Upper lobe of left lung (tissue), 4 donors: ENCODE data around the gene TRAK2.

Experiments
- EP300 ChIP-seq, 4 donors: sonication (generic); formaldehyde crosslinking; IDR thresholded peaks; one replicate each; pipeline ENCODE4 v1.5.1; 2017; ENCODE audit warnings: antibody characterized with exemption in 4 of 4, control low read depth in 2 of 4
- POLR2A ChIP-seq, 4 donors: fragments of 450-650 bp; IDR thresholded peaks; one replicate each; pipeline ENCODE4 v1.5.1; 2016 to 2017; ENCODE audit warnings: antibody characterized with exemption in 4 of 4, mild to moderate bottlenecking in 2 of 4
- POLR2AphosphoS5 ChIP-seq, 2 donors: sonication (generic); formaldehyde crosslinking; IDR thresholded peaks; one replicate each; pipeline ENCODE4 v1.5.1; 2017; ENCODE audit warnings: antibody characterized with exemption in 2 of 2
- TF ChIP-seq, protein P1 (sequence below), 6 experiments: fragments of 450-650 bp in 4 of 6; fragments of 200-600 bp in 2 of 6; sonication (generic) in 2 of 6; IDR thresholded peaks; one replicate each; pipeline ENCODE4 v1.5.1; 2016 to 2019; ENCODE audit warnings: antibody characterized with exemption in 6 of 6

- TF ChIP-seq, protein P1, sequence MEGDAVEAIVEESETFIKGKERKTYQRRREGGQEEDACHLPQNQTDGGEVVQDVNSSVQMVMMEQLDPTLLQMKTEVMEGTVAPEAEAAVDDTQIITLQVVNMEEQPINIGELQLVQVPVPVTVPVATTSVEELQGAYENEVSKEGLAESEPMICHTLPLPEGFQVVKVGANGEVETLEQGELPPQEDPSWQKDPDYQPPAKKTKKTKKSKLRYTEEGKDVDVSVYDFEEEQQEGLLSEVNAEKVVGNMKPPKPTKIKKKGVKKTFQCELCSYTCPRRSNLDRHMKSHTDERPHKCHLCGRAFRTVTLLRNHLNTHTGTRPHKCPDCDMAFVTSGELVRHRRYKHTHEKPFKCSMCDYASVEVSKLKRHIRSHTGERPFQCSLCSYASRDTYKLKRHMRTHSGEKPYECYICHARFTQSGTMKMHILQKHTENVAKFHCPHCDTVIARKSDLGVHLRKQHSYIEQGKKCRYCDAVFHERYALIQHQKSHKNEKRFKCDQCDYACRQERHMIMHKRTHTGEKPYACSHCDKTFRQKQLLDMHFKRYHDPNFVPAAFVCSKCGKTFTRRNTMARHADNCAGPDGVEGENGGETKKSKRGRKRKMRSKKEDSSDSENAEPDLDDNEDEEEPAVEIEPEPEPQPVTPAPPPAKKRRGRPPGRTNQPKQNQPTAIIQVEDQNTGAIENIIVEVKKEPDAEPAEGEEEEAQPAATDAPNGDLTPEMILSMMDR (IDR thresholded peaks at IDR 0.05) = no peak
- TF ChIP-seq POLR2A (IDR thresholded peaks at IDR 0.05) (no peak), POLR2AphosphoS5 (IDR thresholded peaks at IDR 0.05) (no peak), EP300 (IDR thresholded peaks at IDR 0.05) (no peak)
Measured at GRCh38 chr2:201413143-201413542, 38.1 kb downstream of the TRAK2 start.
